GM13976 (cell line): ENCODE data around the gene CAND2.

Experiments used
- DNase-seq: peaks from one replicate; pipeline ENCODE4 v3.0.0; 2012; ENCODE audit warnings: low spot score
- CTCF ChIP-seq: IDR thresholded peaks from 2 replicates; pipeline ENCODE4 v1.5.1; 2012; ENCODE audit warnings: borderline replicate concordance, mild to moderate bottlenecking; ENCODE audit not compliant: insufficient read depth; ENCODE audit errors: extremely low read depth, missing control alignments, control extremely low read depth
- in situ Hi-C: fragments of 300-500 bp; cut with MboI; formaldehyde crosslinking; loops from one replicate; pipeline ENCODE4 v1.12.0; 2022; ENCODE audit warnings: low sequenced_read_pairs, mixed read lengths, inconsistent platforms; ENCODE audit not compliant: unreplicated experiment

CAND2 gene

GRCh38 chr3:12822725-12823373, 26.4 kb downstream of the CAND2 start:
- no peak for DNase-seq
- in situ Hi-C loops: no loop called here
- no peak for TF ChIP-seq CTCF

- no peak for TF ChIP-seq CTCF
- in situ Hi-C loops: no loop called here
- DNase-seq: no peak
These were observed 27.8 kb downstream of the CAND2 start for GRCh38 chr3:12824299-12824698.

- in situ Hi-C loops: no loop called here
- no peak for DNase-seq
- TF ChIP-seq CTCF: no peak
These were observed 28.7 kb downstream of the CAND2 start for GRCh38 chr3:12825156-12825555.

GRCh38 chr3:12828751-12829150, 32.3 kb downstream of the CAND2 start:
- DNase-seq: no peak
- in situ Hi-C loops: no loop called here

GRCh38 chr3:12829404-12829803, 32.9 kb downstream of the CAND2 start:
- DNase-seq: no peak
- in situ Hi-C loops: no loop called here
- TF ChIP-seq CTCF: no peak

More at GRCh38 chr3:12828751-12829150, 32.3 kb downstream of the CAND2 start:
- no peak for TF ChIP-seq CTCF

- no peak for DNase-seq
- in situ Hi-C loops: no loop called here
- TF ChIP-seq CTCF: no peak
These were observed 33.7 kb downstream of the CAND2 start for GRCh38 chr3:12829886-12830784.
